ENCODE measurements around the gene RARA.

DNA sequence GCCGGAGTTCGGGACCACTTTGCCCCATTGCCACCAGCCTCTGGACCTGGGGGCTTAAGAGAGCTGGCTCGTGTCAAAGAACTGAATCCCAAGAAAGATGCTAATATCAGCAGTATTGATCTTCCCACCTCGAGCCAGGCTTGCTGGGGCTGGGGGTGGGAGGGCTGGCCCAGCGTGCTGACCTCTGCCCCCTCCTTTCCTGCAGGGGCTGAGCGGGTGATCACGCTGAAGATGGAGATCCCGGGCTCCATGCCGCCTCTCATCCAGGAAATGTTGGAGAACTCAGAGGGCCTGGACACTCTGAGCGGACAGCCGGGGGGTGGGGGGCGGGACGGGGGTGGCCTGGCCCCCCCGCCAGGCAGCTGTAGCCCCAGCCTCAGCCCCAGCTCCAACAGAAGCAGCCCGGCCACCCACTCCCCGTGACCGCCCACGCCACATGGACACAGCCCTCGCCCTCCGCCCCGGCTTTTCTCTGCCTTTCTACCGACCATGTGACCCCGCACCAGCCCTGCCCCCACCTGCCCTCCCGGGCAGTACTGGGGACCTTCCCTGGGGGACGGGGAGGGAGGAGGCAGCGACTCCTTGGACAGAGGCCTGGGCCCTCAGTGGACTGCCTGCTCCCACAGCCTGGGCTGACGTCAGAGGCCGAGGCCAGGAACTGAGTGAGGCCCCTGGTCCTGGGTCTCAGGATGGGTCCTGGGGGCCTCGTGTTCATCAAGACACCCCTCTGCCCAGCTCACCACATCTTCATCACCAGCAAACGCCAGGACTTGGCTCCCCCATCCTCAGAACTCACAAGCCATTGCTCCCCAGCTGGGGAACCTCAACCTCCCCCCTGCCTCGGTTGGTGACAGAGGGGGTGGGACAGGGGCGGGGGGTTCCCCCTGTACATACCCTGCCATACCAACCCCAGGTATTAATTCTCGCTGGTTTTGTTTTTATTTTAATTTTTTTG lies 47.1 kb downstream of the RARA start:
- TF ChIP-seq GATA2 (IDR thresholded peaks at IDR 0.05; ENCODE audit: low read depth, low read length) (no peak), GATA3 (IDR thresholded peaks at IDR 0.05; ENCODE audit: low read depth, low read length) (no peak)

Data from SH-SY5Y (cell line).